Ecto neural progenitor cell (in vitro differentiated cells): ENCODE data around the gene NXN.
"Not testable (repeated sequence)": the region's sequence is repeated elsewhere in the genome, so short reads cannot be mapped to it uniquely, and the experiment has no call there.

Source experiments
- DNase-seq: peaks from one replicate; pipeline ENCODE4 v3.0.0-alpha.2; 2018; ENCODE audit warnings: low spot score

The NXN gene

GRCh38 chr17:953767-954166, 25.8 kb downstream of the NXN start:
- no peak for DNase-seq

- not testable (repeated sequence) for DNase-seq
Observed at GRCh38 chr17:952592-952991, 27.0 kb downstream of the NXN start.

DNA sequence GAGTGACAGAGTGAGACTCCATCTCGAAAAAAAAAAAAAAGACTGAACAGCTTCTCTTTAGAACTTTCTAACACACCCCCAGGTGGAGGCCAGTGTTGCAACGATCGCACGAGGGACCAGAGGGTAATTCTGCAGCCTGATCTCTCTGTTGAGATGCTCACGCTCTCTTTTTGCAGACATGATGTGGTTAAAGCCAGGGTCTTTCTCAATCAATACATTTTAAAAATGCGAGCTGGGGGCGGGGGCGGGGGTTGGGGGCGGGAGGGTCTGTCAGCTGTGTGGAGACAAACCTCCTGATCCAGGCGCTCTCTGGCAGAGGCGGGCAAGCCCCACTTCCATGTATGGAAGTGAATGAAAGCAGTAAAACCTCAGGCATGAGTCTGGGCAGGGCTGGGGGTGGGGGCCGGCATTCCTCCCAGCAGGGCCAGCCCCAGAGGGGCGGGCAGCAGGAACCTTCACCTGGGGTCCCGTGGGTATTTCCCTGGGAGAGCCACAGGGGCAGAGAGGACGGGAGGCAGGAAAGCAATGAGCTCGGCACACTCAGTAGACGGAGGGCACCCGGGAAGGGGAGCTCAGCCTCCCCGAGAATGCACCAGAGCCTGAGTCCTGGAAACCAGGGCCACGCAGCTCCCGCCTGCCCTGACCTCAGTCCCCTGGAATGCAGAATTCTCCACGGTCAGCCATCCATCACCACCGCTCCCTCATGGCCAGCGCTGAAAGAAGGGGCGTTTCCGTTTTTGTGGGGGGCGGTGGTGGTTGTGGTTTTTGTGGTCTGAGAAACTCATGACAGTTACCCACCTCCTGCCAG, 28.0 kb downstream of the NXN start:
- DNase-seq = peak; percentile 89

- DNase-seq = peak; percentile 76
Observed at GRCh38 chr17:949623-950303, 29.8 kb downstream of the NXN start.

- DNase-seq = peak; percentile 77
Observed at GRCh38 chr17:948284-948852, 31.2 kb downstream of the NXN start.

- DNase-seq = no peak
Observed at GRCh38 chr17:946510-947236, 32.9 kb downstream of the NXN start.

DNA sequence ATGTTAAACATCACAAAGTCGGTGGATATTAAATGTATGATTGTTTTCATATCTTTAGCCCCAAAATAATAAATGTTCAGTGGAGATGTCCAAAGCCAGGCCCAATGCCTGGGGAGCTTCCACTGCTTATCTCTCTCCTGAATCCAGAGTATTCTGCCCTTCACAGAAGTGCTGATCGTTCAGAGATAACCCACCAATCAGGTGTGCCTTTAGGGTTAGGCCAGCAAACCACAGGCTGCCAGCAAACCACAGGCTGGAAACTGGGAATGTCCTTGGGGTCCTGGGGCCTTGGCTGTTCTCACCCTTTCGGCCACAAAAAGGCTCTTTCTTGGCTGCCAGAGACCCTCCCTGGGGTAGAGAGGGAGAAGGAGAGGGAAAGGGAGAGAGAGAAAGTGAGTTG, 33.9 kb downstream of the NXN start:
- DNase-seq = no peak

DNA sequence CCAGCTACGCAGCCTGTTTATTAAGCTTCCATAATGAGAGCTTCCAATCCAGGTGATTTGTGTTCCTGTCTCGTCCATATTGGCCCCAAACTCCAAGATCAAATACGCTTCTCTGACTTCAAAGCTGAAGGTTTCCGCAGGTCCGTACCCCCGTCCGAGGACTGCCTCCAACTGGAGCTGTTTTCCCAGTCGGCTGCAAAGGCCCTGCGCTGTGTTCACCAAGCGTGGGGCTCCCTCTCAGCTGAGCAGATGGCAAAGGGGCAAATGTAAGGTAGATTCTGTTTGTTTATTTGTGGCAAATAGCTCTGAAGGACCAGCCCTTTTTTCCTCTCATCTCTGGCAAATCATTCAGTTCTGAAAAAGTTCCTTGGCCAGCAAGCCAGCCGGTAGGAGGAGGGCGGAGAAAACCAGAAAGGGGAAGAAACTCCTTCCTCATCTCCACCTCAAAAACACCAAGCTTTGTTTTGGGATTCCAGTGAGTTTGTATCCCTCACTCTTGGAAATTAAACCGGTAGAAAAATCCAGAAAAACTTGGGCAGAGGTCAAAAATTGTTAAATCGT, 35.2 kb downstream of the NXN start:
- DNase-seq = no peak

GRCh38 chr17:935485-935884, 44.1 kb downstream of the NXN start:
- DNase-seq = no peak

- no peak for DNase-seq
Observed at GRCh38 chr17:933312-934073, 46.1 kb downstream of the NXN start.

- no peak for DNase-seq
Observed at GRCh38 chr17:930258-930657, 49.3 kb downstream of the NXN start.

DNA sequence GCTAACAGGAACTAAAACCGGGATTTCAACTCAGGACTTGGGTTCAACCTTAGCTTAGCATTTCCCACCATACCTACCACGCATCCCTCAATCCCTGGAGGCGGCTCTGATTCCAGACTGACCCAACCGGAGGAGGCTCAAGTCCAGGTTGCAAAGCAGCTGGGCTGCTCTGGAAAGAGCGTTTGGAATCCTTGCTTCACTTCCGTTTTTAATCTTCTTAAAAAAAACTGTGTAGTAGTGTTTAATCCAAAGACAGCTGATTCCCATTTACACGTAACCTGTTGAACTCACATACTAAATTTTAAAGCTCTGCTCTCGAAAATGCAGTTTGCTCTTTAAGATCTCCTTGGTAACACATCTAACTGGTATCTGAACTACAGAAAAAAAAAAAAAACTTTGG, 50.0 kb downstream of the NXN start:
- DNase-seq = no peak

DNA sequence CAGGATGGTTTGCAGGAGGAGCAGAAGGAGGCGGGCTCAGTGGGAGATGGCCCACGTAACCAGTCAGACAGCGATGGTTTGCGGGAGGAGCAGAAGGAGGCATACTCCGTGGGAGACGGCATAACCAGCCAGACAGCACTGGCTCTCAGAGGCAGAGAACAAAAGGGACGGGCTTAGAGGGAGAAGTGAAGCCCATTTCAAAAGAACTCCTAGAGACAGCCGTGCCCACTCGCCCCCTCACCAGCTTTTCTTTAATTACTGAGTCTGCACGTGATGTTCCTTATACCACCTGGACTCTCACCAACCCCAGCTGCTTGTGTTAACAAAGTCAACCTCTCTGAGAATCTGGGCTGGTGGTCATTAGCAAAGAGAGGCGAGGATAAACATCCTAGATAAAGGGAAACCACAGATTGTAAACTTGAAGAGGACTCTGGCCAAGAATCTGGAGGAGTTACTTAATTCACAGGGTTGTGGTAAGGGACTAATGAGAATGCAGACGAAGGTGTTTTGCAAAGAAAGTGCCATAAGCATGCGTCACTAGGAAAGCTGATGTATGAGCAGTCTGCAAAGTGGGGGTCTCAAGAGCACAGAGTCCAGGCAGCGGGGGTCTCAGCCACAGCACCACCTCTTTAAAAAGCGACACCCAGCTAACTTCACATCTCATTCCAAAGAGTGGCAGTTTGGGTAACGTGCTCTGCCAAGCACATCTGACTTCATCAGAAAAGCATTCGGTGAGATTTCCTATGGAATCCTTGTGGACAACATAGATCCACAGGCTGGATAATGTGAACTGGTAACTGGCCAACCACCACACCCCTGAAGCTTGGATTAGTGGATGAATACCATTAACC, 51.7 kb downstream of the NXN start:
- DNase-seq = no peak

- no peak for DNase-seq
Observed at GRCh38 chr17:925817-926216, 53.8 kb downstream of the NXN start.

GRCh38 chr17:924711-925475, 54.7 kb downstream of the NXN start:
- no peak for DNase-seq

- DNase-seq = not testable (repeated sequence)
Observed at GRCh38 chr17:924306-924705, 55.3 kb downstream of the NXN start.

- DNase-seq = no peak
Observed at GRCh38 chr17:923633-924032, 55.9 kb downstream of the NXN start.

- no peak for DNase-seq
Observed at GRCh38 chr17:921161-921560, 58.4 kb downstream of the NXN start.

GRCh38 chr17:920190-920589, 59.4 kb downstream of the NXN start:
- no peak for DNase-seq
